Liver (tissue), 9 donors: ENCODE data around the gene HCK. TPM values are rescaled to one million over a fixed set of nuclear protein-coding genes. Genes with fewer than 3 reads are reported as not detected.

Experiments
- DNase-seq: peaks from one replicate; pipeline ENCODE4 v3.0.0-alpha.2; 2017; ENCODE audit warnings: low spot score
- H3K27ac ChIP-seq, 2 donors: one replicate each; pipeline ENCODE4 v1.7.0; 2013; ENCODE audit warnings: inconsistent platforms in 2 of 2, low read length in 2 of 2, control low read depth in 1 of 2, low read depth in 1 of 2, mild to moderate bottlenecking in 1 of 2
- H3K27me3 ChIP-seq, 4 donors: one replicate each; pipeline versions ENCODE4 v1.6.1 to v1.7.0; 2013; ENCODE audit warnings: low read length in 3 of 4, inconsistent platforms in 1 of 4, mild to moderate bottlenecking in 1 of 4, moderate library complexity in 1 of 4; ENCODE audit not compliant: control insufficient read depth in 4 of 4, insufficient read depth in 4 of 4
- H3K36me3 ChIP-seq, 4 donors: one replicate each; pipeline versions ENCODE4 v1.6.1 to v1.7.0; 2013; ENCODE audit warnings: low read length in 3 of 4, mild to moderate bottlenecking in 3 of 4, low read depth in 1 of 4, moderate library complexity in 1 of 4; ENCODE audit not compliant: control insufficient read depth in 4 of 4, insufficient read depth in 3 of 4
- H3K4me1 ChIP-seq, 4 donors: one replicate each; pipeline versions ENCODE4 v1.6.1 to v1.7.0; 2013; ENCODE audit warnings: low read length in 3 of 4, mild to moderate bottlenecking in 3 of 4, moderate library complexity in 1 of 4; ENCODE audit not compliant: control insufficient read depth in 4 of 4, insufficient read depth in 4 of 4
- H3K4me3 ChIP-seq, 3 donors: one replicate each; pipeline versions ENCODE4 v1.6.1 to v1.7.0; 2013; ENCODE audit warnings: low read length in 3 of 3, control low read depth in 1 of 3, low read depth in 1 of 3, mild to moderate bottlenecking in 1 of 3
- H3K9ac ChIP-seq, 2 donors: one replicate each; pipeline ENCODE4 v1.7.0; 2013; ENCODE audit warnings: low read length in 2 of 2, mild to moderate bottlenecking in 2 of 2, moderate library complexity in 2 of 2, control low read depth in 1 of 2, low read depth in 1 of 2
- H3K9me3 ChIP-seq, 4 donors: one replicate each; pipeline versions ENCODE4 v1.6.1 to v1.7.0; 2013; ENCODE audit warnings: low read length in 3 of 4; ENCODE audit not compliant: control insufficient read depth in 4 of 4
- ATF3 ChIP-seq: IDR thresholded peaks from 2 replicates; pipeline ENCODE4 v1.6.1; 2016; ENCODE audit warnings: antibody characterized with exemption
- CTCF ChIP-seq: fragments of 150-350 bp; IDR thresholded peaks from 2 replicates; pipeline ENCODE4 v1.5.1; 2017; ENCODE audit warnings: improper control_type of control experiment, low read depth, low read length; ENCODE audit not compliant: missing input control
- EGR1 ChIP-seq, 2 donors: IDR thresholded peaks; 2 replicates each; pipeline ENCODE4 v1.6.1; 2016 to 2018; ENCODE audit warnings: antibody characterized with exemption in 2 of 2, low read depth in 2 of 2
- FOXA1 ChIP-seq: IDR thresholded peaks from 2 replicates; pipeline ENCODE4 v1.6.1; 2016; ENCODE audit warnings: antibody characterized with exemption
- FOXA2 ChIP-seq: IDR thresholded peaks from 2 replicates; pipeline ENCODE4 v1.6.1; 2016; ENCODE audit warnings: antibody characterized with exemption
- GABPA ChIP-seq, 2 donors: IDR thresholded peaks in 1 of 2; conservative IDR thresholded peaks in 1 of 2; 2 replicates each; pipeline ENCODE4 v1.6.1; 2016; ENCODE audit warnings: antibody characterized with exemption in 2 of 2, mild to moderate bottlenecking in 1 of 2, moderate library complexity in 1 of 2
- HNF4G ChIP-seq: IDR thresholded peaks from 2 replicates; pipeline ENCODE4 v1.6.1; 2016; ENCODE audit warnings: antibody characterized with exemption
- JUND ChIP-seq, 2 donors: IDR thresholded peaks; 2 replicates each; pipeline ENCODE4 v1.6.1; 2016; ENCODE audit warnings: antibody characterized with exemption in 2 of 2
- MAX ChIP-seq: IDR thresholded peaks from 2 replicates; pipeline ENCODE4 v1.6.1; 2016; ENCODE audit warnings: antibody characterized with exemption
- NR2F2 ChIP-seq: IDR thresholded peaks from 2 replicates; pipeline ENCODE4 v1.6.1; 2016; ENCODE audit warnings: antibody characterized with exemption
- RAD21 ChIP-seq, 2 donors: IDR thresholded peaks; 2 replicates each; pipeline ENCODE4 v1.6.1; 2016; ENCODE audit warnings: antibody characterized with exemption in 2 of 2, mild to moderate bottlenecking in 2 of 2
- RXRA ChIP-seq, 2 donors: IDR thresholded peaks; 2 replicates each; pipeline ENCODE4 v1.6.1; 2017 to 2018; ENCODE audit warnings: antibody characterized with exemption in 2 of 2, mild to moderate bottlenecking in 1 of 2
- SP1 ChIP-seq: IDR thresholded peaks from 2 replicates; pipeline ENCODE4 v1.6.1; 2018; ENCODE audit warnings: antibody characterized with exemption, mild to moderate bottlenecking
- TAF1 ChIP-seq: conservative IDR thresholded peaks from 2 replicates; pipeline ENCODE4 v1.6.1; 2016; ENCODE audit warnings: antibody characterized with exemption, mild to moderate bottlenecking
- YY1 ChIP-seq: IDR thresholded peaks from 2 replicates; pipeline ENCODE4 v1.6.1; 2016; ENCODE audit warnings: antibody characterized with exemption, mild to moderate bottlenecking
- WGBS: extraction: QIAGEN DNeasy Blood & Tissue Kit; methylation state at CpG from one replicate; pipeline ENCODE4 v1.1.7; 2013; 5-methylcytosine and 5-hydroxymethylcytosine counted together
- polyA plus RNA-seq, 2 donors: library from polyadenylated mRNA; stranded (reverse) in 1 of 2; unstranded in 1 of 2; fragments of 200-250 nt in 1 of 2; fragments of >200 nt in 1 of 2; fragmentation: Nextera tagmentation in 1 of 2; extraction: Ambion mirVana in 1 of 2; gene quantifications; one replicate each; pipeline versions ENCODE4 v1.2.1 to v1.2.3, GENCODE V29; 2013 to 2015
- total RNA-seq, 2 donors: library from RNA; depleted of rRNA; stranded (reverse); fragments of >200 nt; gene quantifications; one replicate each; pipeline ENCODE4 v1.2.3, GENCODE V29; 2014
- TF ChIP-seq, protein P1 (sequence below): IDR thresholded peaks from 2 replicates; pipeline ENCODE4 v1.6.1; 2016; ENCODE audit warnings: antibody characterized with exemption, mild to moderate bottlenecking
- donor health status: healthy.
- donor health status: healthy.
- donor health status: healthy.
- donor health status: healthy.
- donor health status: healthy.

The HCK gene
- total RNA-seq (10 to 100 TPM; 12.8 to 20.6 TPM), polyA plus RNA-seq (1 to 10 TPM; 1.8 to 7.7 TPM)

- TF ChIP-seq FOXA2 = no peak
- TF ChIP-seq SP1 = no peak
- no peak for TF ChIP-seq ATF3
- TF ChIP-seq RAD21 (IDR thresholded peaks at IDR 0.05) = no peak
- no peak for TF ChIP-seq GABPA (IDR thresholded peaks at IDR 0.05 in 1 of 2, conservative IDR thresholded peaks at IDR 0.05 in 1 of 2)
- TF ChIP-seq NR2F2 = no peak
- TF ChIP-seq EGR1 (IDR thresholded peaks at IDR 0.05; ENCODE audit: low read depth in 2 of 2) = no peak
- TF ChIP-seq CTCF = no peak
- TF ChIP-seq JUND (IDR thresholded peaks at IDR 0.05) = no peak
- TF ChIP-seq, protein P1, sequence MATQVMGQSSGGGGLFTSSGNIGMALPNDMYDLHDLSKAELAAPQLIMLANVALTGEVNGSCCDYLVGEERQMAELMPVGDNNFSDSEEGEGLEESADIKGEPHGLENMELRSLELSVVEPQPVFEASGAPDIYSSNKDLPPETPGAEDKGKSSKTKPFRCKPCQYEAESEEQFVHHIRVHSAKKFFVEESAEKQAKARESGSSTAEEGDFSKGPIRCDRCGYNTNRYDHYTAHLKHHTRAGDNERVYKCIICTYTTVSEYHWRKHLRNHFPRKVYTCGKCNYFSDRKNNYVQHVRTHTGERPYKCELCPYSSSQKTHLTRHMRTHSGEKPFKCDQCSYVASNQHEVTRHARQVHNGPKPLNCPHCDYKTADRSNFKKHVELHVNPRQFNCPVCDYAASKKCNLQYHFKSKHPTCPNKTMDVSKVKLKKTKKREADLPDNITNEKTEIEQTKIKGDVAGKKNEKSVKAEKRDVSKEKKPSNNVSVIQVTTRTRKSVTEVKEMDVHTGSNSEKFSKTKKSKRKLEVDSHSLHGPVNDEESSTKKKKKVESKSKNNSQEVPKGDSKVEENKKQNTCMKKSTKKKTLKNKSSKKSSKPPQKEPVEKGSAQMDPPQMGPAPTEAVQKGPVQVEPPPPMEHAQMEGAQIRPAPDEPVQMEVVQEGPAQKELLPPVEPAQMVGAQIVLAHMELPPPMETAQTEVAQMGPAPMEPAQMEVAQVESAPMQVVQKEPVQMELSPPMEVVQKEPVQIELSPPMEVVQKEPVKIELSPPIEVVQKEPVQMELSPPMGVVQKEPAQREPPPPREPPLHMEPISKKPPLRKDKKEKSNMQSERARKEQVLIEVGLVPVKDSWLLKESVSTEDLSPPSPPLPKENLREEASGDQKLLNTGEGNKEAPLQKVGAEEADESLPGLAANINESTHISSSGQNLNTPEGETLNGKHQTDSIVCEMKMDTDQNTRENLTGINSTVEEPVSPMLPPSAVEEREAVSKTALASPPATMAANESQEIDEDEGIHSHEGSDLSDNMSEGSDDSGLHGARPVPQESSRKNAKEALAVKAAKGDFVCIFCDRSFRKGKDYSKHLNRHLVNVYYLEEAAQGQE = no peak
- TF ChIP-seq HNF4G = no peak
- TF ChIP-seq YY1 = no peak
- Histone ChIP-seq H3K27ac (peak within 1 kb of the TSS; percentile 63 to 75), H3K36me3 (no peaks in the 10 kb centered on the region), H3K9ac (no peak within 1 kb of the TSS), H3K27me3 (peaks cover 0 to 9% (median 2%) of the 10 kb centered on the region in 4 donors), H3K4me3 (peak within 1 kb of the TSS in 1 of 3 donors; percentile 44), H3K4me1 (peaks cover 0 to 6% (median 2%) of the 10 kb centered on the region in 4 donors), H3K9me3 (no peaks in the 10 kb centered on the region)
- no peak for DNase-seq
- 3% methylated on average over 58 of the region's 58 CpGs for WGBS
Measured at GRCh38 chr20:32052090-32052777, at the start of gene HCK. HCK (plus strand) TSS chr20:32052242.

GRCh38 chr20:32003325-32003724 is 48.7 kb upstream of the HCK start:
- H3K27me3 ChIP-seq = no peaks in the 10 kb centered on the region
- H3K9ac ChIP-seq = no peak overlapping the region
- no peak for DNase-seq
- TF ChIP-seq FOXA1 (no peak), YY1 (no peak), SP1 (no peak), MAX (no peak), GABPA (IDR thresholded peaks at IDR 0.05 in 1 of 2, conservative IDR thresholded peaks at IDR 0.05 in 1 of 2) (no peak), NR2F2 (no peak), TAF1 (no peak), RXRA (IDR thresholded peaks at IDR 0.05) (no peak), RAD21 (IDR thresholded peaks at IDR 0.05) (no peak), FOXA2 (no peak)
- TF ChIP-seq, protein P1 = no peak
- no peaks in the 10 kb centered on the region for H3K9me3 ChIP-seq
- WGBS = 69% methylated on average over 2 of the region's 2 CpGs
- no peaks in the 10 kb centered on the region for H3K4me1 ChIP-seq
- H3K4me3 ChIP-seq = no peak overlapping the region
- no peaks in the 10 kb centered on the region for H3K36me3 ChIP-seq
- no peak overlapping the region for H3K27ac ChIP-seq
